A549 (cell line): ENCODE results near the gene FEM1A.

Experiments
- BHLHE40 ChIP-seq: IDR thresholded peaks from 2 replicates; pipeline ENCODE4 v1.6.1; 2012; ENCODE audit warnings: low read depth, low read length, inconsistent platforms
- CHD2 ChIP-seq: fragments of 150-350 bp; IDR thresholded peaks from 2 replicates; pipeline ENCODE4 v1.6.1; 2014; ENCODE audit warnings: low read length; ENCODE audit not compliant: partially characterized antibody
- CTCF ChIP-seq: fragments of >200 bp; sonication (Bioruptor Twin); formaldehyde crosslinking; IDR thresholded peaks from 3 replicates; pipeline ENCODE4 v1.5.1; 2016
- EP300 ChIP-seq, 2 experiments: fragments of >200 bp; sonication (Bioruptor Twin); formaldehyde crosslinking; IDR thresholded peaks; 2 replicates in 1 of 2; 3 replicates in 1 of 2; pipeline ENCODE4 v1.6.1; 2016 to 2017
- MAX ChIP-seq: IDR thresholded peaks from 2 replicates; pipeline ENCODE4 v1.6.1; 2012
- MAZ ChIP-seq: fragments of 150-350 bp; IDR thresholded peaks from 2 replicates; pipeline ENCODE4 v1.6.1; 2014; ENCODE audit warnings: antibody characterized with exemption, low read depth, low read length, borderline replicate concordance
- POLR2A ChIP-seq: IDR thresholded peaks from 2 replicates; pipeline ENCODE4 v1.6.1; 2012; ENCODE audit warnings: mild to moderate bottlenecking, low read length
- REST ChIP-seq: fragments of 200-600 bp; sonication (generic); IDR thresholded peaks from 2 replicates; pipeline ENCODE4 v1.6.1; 2016; ENCODE audit warnings: antibody characterized with exemption, mild to moderate bottlenecking, moderate library complexity
- RFX5 ChIP-seq: fragments of 450-650 bp; IDR thresholded peaks from 2 replicates; pipeline ENCODE4 v1.7.1; 2014; ENCODE audit warnings: antibody characterized with exemption, mild to moderate bottlenecking, moderate library complexity
- RNF2 ChIP-seq: fragments of 200-600 bp; sonication (generic); IDR thresholded peaks from 2 replicates; pipeline ENCODE4 v1.6.1; 2016; ENCODE audit warnings: low read depth, mild to moderate bottlenecking, antibody characterized with exemption, moderate library complexity, borderline replicate concordance
- USF2 ChIP-seq: fragments of 450-650 bp; IDR thresholded peaks from 2 replicates; pipeline ENCODE4 v1.6.1; 2014; ENCODE audit warnings: antibody characterized with exemption

GRCh38 chr19:4774136-4774535 lies 17.4 kb upstream of the FEM1A start:
- TF ChIP-seq EP300 (IDR thresholded peaks at IDR 0.05) = no peak
- no peak for TF ChIP-seq MAX
- TF ChIP-seq CTCF = no peak
- no peak for TF ChIP-seq POLR2A
- TF ChIP-seq RFX5 = no peak
- TF ChIP-seq MAZ = no peak
- no peak for TF ChIP-seq USF2
- TF ChIP-seq RNF2 = no peak
- TF ChIP-seq REST = no peak
- TF ChIP-seq BHLHE40 = no peak
- TF ChIP-seq CHD2 = no peak
